HepG2 (cell line): ENCODE data around the gene SEMA4C. TPM values are rescaled to one million over a fixed set of nuclear protein-coding genes. Genes with fewer than 3 reads are reported as not detected.

Source experiments
- ELF3 ChIP-seq: IDR thresholded peaks from 2 replicates; pipeline ENCODE4 v1.6.1; 2016; ENCODE audit warnings: missing genetic modification reagents, missing compliant biosample characterization
- KDM5B ChIP-seq: sonication (generic); formaldehyde crosslinking; IDR thresholded peaks from 2 replicates; pipeline ENCODE4 v1.4.0; 2020; ENCODE audit warnings: missing genetic modification reagents, mild to moderate bottlenecking, borderline replicate concordance
- MZF1 ChIP-seq: sonication (generic); formaldehyde crosslinking; IDR thresholded peaks from 2 replicates; pipeline ENCODE4 v1.8.1; 2023; ENCODE audit warnings: mild to moderate bottlenecking, missing genetic modification reagents, borderline replicate concordance
- NFE2L1 ChIP-seq: sonication (generic); formaldehyde crosslinking; IDR thresholded peaks from 2 replicates; pipeline ENCODE4 v1.4.0; 2020; ENCODE audit warnings: missing genetic modification reagents, mild to moderate bottlenecking, borderline replicate concordance
- RAD51 ChIP-seq: fragments of 450-650 bp; IDR thresholded peaks from 2 replicates; pipeline ENCODE4 v1.6.1; 2016; ENCODE audit warnings: borderline replicate concordance
- RCOR2 ChIP-seq: IDR thresholded peaks from 2 replicates; pipeline ENCODE4 v1.6.1; 2016; ENCODE audit warnings: missing biosample characterization, missing genetic modification reagents
- SP140L ChIP-seq: sonication (generic); formaldehyde crosslinking; IDR thresholded peaks from 2 replicates; pipeline ENCODE4 v1.4.0; 2020; ENCODE audit warnings: missing genetic modification reagents, borderline replicate concordance
- STAT5B ChIP-seq: sonication (generic); formaldehyde crosslinking; IDR thresholded peaks from 2 replicates; pipeline ENCODE4 v1.4.0; 2020; ENCODE audit warnings: missing genetic modification reagents
- YEATS2 ChIP-seq: sonication (generic); formaldehyde crosslinking; IDR thresholded peaks from 2 replicates; pipeline ENCODE4 v1.4.0; 2020; ENCODE audit warnings: missing genetic modification reagents, borderline replicate concordance
- YEATS4 ChIP-seq: sonication (generic); formaldehyde crosslinking; IDR thresholded peaks from 2 replicates; pipeline ENCODE4 v1.4.0; 2020; ENCODE audit warnings: missing genetic modification reagents, borderline replicate concordance
- ZBTB42 ChIP-seq: sonication (generic); formaldehyde crosslinking; IDR thresholded peaks from 2 replicates; pipeline ENCODE4 v1.5.0; 2020; ENCODE audit warnings: mild to moderate bottlenecking, missing genetic modification reagents
- ZNF17 ChIP-seq: sonication (generic); formaldehyde crosslinking; IDR thresholded peaks from 2 replicates; pipeline ENCODE4 v1.5.0; 2020; ENCODE audit warnings: mild to moderate bottlenecking, missing genetic modification reagents
- ZNF432 ChIP-seq: sonication (generic); formaldehyde crosslinking; IDR thresholded peaks from 2 replicates; pipeline ENCODE4 v1.5.0; 2020; ENCODE audit warnings: missing genetic modification reagents, mild to moderate bottlenecking, borderline replicate concordance
- ZNF572 ChIP-seq: sonication (generic); formaldehyde crosslinking; IDR thresholded peaks from 2 replicates; pipeline ENCODE4 v1.5.1; 2020; ENCODE audit warnings: mild to moderate bottlenecking, missing genetic modification reagents
- ZNF746 ChIP-seq: sonication (generic); formaldehyde crosslinking; IDR thresholded peaks from 2 replicates; pipeline ENCODE4 v1.8.0; 2022; ENCODE audit warnings: mild to moderate bottlenecking, missing genetic modification reagents
- polyA plus RNA-seq, 8 experiments: library from polyadenylated mRNA; depleted of rRNA in 3 of 8; stranded (reverse) in 7 of 8; unstranded in 1 of 8; fragments of >200 nt; fragmentation: Illumina TruSeq in 4 of 8; extraction: Trizol in 4 of 8; gene quantifications; 2 replicates each; pipeline versions ENCODE4 v1.2.1 to v1.2.3, GENCODE V29; 2011 to 2016; ENCODE audit warnings: low read depth in 4 of 8, missing spikeins in 1 of 8, mixed read lengths in 1 of 8; ENCODE audit not compliant: insufficient read depth in 1 of 8
- total RNA-seq, 5 experiments: library from RNA; depleted of rRNA; stranded (reverse); fragments of >200 nt; fragmentation: Illumina TruSeq; extraction: Trizol; gene quantifications; 2 replicates each; pipeline ENCODE4 v1.2.3, GENCODE V29; 2016; ENCODE audit warnings: low read depth in 1 of 5
- TF ChIP-seq, protein P1 (sequence below): sonication (generic); formaldehyde crosslinking; IDR thresholded peaks from 2 replicates; pipeline ENCODE4 v1.9.0; 2021; ENCODE audit warnings: missing genetic modification reagents, borderline replicate concordance
- TF ChIP-seq, protein P2 (sequence below): IDR thresholded peaks from 2 replicates; pipeline ENCODE4 v1.6.1; 2016; ENCODE audit warnings: missing compliant biosample characterization, missing genetic modification reagents, borderline replicate concordance
- TF ChIP-seq, protein P3 (sequence below): IDR thresholded peaks from 2 replicates; pipeline ENCODE4 v1.6.1; 2012; ENCODE audit warnings: inconsistent platforms
- TF ChIP-seq, protein P4 (sequence below): IDR thresholded peaks from 2 replicates; pipeline ENCODE4 v1.6.1; 2012; ENCODE audit warnings: low read length, improper control_type of control experiment
- TF ChIP-seq, protein P5 (sequence below): sonication (generic); IDR thresholded peaks from 2 replicates; pipeline ENCODE4 v1.6.1; 2016; ENCODE audit warnings: low read depth, borderline replicate concordance

The SEMA4C gene
- total and polyA plus RNA-seq, 2 of the 13 experiments (the other 11 are each of a cell fraction or from before 2014, with no cell fraction given): 25.9 to 46.6 TPM

DNA sequence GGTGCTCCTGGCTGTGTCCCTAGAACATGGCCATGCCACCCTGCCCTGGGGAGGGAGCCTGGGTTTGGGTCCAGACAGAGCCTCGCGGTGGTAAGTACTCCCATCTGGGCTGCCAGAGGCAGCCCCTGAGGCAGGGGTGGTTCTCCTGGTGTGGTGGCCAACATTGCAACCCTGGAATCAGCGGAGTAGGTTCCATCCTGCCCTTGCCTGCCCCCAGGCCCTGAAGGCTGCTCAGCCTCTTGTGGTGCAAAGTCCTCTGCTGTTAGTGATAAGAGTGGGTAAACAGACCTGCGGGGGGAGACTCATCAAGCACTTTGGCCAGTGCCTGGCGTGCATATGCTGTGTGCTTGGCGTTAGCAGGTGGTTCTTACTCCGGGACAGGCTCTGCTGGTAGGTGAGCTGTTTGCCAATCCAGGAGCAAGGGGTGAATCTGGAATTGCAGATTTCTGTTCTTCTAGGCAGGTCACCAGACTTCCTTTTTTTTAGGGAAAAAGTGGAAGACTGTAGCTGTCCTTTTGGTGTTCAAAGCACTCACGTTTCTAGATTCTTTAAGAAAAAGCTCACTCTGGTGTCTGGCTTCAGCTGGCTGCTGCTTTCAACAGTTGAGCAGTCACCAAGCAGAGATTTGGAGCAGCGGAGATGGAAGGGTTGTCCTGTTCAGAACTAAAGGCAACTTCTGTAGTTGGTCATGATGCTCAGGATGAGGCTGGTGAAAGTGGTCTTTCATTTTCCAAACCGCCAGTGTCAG, 50.6 kb downstream of the SEMA4C start (continued):
- TF ChIP-seq, protein P1, sequence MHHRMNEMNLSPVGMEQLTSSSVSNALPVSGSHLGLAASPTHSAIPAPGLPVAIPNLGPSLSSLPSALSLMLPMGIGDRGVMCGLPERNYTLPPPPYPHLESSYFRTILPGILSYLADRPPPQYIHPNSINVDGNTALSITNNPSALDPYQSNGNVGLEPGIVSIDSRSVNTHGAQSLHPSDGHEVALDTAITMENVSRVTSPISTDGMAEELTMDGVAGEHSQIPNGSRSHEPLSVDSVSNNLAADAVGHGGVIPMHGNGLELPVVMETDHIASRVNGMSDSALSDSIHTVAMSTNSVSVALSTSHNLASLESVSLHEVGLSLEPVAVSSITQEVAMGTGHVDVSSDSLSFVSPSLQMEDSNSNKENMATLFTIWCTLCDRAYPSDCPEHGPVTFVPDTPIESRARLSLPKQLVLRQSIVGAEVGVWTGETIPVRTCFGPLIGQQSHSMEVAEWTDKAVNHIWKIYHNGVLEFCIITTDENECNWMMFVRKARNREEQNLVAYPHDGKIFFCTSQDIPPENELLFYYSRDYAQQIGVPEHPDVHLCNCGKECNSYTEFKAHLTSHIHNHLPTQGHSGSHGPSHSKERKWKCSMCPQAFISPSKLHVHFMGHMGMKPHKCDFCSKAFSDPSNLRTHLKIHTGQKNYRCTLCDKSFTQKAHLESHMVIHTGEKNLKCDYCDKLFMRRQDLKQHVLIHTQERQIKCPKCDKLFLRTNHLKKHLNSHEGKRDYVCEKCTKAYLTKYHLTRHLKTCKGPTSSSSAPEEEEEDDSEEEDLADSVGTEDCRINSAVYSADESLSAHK (CRISPR knock-in tag): 0 out of 2 replicates have a peak, but pooled peaks have one; percentile 55
- TF ChIP-seq, protein P2, sequence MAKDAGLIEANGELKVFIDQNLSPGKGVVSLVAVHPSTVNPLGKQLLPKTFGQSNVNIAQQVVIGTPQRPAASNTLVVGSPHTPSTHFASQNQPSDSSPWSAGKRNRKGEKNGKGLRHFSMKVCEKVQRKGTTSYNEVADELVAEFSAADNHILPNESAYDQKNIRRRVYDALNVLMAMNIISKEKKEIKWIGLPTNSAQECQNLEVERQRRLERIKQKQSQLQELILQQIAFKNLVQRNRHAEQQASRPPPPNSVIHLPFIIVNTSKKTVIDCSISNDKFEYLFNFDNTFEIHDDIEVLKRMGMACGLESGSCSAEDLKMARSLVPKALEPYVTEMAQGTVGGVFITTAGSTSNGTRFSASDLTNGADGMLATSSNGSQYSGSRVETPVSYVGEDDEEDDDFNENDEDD: peak; percentile 74; the same call in 1 of the 2 replicates
- TF ChIP-seq KDM5B (peak; percentile 76; the same call in 1 of the 2 replicates), ZBTB42 (CRISPR knock-in tag) (no peak), RAD51 (no peak), YEATS2 (peak; percentile 63; the same call in 1 of the 2 replicates), RCOR2 (peak; percentile 88), MZF1 (0 out of 2 replicates have a peak, but pooled peaks have one; percentile 85), SP140L (CRISPR knock-in tag) (peak; percentile 88; the same call in 1 of the 2 replicates), ZNF432 (CRISPR knock-in tag) (no peak), STAT5B (peak; percentile 65; the same call in 1 of the 2 replicates), ELF3 (CRISPR knock-in tag) (peak; percentile 90), ZNF572 (CRISPR knock-in tag) (0 out of 2 replicates have a peak, but pooled peaks have one; percentile 26), ZNF746 (CRISPR knock-in tag) (peak; percentile 79; the same call in 1 of the 2 replicates), YEATS4 (peak; percentile 94), NFE2L1 (CRISPR knock-in tag) (no peak), ZNF17 (no peak)
- TF ChIP-seq, protein P3, sequence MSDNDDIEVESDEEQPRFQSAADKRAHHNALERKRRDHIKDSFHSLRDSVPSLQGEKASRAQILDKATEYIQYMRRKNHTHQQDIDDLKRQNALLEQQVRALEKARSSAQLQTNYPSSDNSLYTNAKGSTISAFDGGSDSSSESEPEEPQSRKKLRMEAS: peak; percentile 96
- TF ChIP-seq, protein P4, sequence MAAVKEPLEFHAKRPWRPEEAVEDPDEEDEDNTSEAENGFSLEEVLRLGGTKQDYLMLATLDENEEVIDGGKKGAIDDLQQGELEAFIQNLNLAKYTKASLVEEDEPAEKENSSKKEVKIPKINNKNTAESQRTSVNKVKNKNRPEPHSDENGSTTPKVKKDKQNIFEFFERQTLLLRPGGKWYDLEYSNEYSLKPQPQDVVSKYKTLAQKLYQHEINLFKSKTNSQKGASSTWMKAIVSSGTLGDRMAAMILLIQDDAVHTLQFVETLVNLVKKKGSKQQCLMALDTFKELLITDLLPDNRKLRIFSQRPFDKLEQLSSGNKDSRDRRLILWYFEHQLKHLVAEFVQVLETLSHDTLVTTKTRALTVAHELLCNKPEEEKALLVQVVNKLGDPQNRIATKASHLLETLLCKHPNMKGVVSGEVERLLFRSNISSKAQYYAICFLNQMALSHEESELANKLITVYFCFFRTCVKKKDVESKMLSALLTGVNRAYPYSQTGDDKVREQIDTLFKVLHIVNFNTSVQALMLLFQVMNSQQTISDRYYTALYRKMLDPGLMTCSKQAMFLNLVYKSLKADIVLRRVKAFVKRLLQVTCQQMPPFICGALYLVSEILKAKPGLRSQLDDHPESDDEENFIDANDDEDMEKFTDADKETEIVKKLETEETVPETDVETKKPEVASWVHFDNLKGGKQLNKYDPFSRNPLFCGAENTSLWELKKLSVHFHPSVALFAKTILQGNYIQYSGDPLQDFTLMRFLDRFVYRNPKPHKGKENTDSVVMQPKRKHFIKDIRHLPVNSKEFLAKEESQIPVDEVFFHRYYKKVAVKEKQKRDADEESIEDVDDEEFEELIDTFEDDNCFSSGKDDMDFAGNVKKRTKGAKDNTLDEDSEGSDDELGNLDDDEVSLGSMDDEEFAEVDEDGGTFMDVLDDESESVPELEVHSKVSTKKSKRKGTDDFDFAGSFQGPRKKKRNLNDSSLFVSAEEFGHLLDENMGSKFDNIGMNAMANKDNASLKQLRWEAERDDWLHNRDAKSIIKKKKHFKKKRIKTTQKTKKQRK: no peak
- TF ChIP-seq, protein P5, sequence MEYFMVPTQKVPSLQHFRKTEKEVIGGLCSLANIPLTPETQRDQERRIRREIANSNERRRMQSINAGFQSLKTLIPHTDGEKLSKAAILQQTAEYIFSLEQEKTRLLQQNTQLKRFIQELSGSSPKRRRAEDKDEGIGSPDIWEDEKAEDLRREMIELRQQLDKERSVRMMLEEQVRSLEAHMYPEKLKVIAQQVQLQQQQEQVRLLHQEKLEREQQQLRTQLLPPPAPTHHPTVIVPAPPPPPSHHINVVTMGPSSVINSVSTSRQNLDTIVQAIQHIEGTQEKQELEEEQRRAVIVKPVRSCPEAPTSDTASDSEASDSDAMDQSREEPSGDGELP: peak; percentile 92
